ENCODE measurements around the gene COX6A2. TPM values are rescaled to one million over a fixed set of nuclear protein-coding genes. Genes with fewer than 3 reads are reported as not detected.

The COX6A2 gene
- total RNA-seq, 1 experiment from 2014 or later: not detected

DNA sequence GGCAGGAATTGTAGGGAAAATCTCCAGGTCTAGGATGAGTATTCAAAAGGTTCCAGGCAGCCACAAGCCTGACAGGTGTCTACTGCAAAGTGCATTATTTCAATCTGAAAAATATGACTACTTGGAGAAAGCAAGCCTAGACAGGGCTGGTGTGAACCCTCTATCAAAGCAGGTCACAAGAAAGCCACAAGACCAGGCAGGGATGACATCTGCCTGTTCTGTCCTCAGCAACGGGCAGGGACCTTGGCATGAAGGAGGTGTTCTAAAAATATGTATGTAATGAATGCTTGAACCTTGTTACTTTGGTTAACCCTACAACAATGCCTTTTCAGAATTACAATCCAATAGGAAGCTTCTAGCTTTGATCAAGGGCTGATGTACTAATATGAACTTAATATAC is 1.2 kb upstream of the COX6A2 start:
- H3K4me1 ChIP-seq (ENCODE audit: control insufficient read depth, insufficient read depth, low read length): no peaks in the 10 kb centered on the region
- ChIA-PET POLR2A (no interaction called here), CTCF (no interaction called here)
- BruUV-seq (replicated peaks): no TSS peak
- no peak for ATAC-seq
- in situ Hi-C loops (cut with HindIII; ENCODE audit: low pct_unique_long_range_greater_than_20kb, low sequenced_read_pairs): no loop called here
- intact Hi-C loops (cut with micrococcal nuclease; ENCODE audit: unreplicated experiment): no loop called here
- H3K27me3 ChIP-seq (ENCODE audit: control insufficient read depth, insufficient read depth, low read length): no peaks in the 10 kb centered on the region
- no peak for DNase-seq (ENCODE audit: low read depth, low spot score)
- TF ChIP-seq, protein P1, sequence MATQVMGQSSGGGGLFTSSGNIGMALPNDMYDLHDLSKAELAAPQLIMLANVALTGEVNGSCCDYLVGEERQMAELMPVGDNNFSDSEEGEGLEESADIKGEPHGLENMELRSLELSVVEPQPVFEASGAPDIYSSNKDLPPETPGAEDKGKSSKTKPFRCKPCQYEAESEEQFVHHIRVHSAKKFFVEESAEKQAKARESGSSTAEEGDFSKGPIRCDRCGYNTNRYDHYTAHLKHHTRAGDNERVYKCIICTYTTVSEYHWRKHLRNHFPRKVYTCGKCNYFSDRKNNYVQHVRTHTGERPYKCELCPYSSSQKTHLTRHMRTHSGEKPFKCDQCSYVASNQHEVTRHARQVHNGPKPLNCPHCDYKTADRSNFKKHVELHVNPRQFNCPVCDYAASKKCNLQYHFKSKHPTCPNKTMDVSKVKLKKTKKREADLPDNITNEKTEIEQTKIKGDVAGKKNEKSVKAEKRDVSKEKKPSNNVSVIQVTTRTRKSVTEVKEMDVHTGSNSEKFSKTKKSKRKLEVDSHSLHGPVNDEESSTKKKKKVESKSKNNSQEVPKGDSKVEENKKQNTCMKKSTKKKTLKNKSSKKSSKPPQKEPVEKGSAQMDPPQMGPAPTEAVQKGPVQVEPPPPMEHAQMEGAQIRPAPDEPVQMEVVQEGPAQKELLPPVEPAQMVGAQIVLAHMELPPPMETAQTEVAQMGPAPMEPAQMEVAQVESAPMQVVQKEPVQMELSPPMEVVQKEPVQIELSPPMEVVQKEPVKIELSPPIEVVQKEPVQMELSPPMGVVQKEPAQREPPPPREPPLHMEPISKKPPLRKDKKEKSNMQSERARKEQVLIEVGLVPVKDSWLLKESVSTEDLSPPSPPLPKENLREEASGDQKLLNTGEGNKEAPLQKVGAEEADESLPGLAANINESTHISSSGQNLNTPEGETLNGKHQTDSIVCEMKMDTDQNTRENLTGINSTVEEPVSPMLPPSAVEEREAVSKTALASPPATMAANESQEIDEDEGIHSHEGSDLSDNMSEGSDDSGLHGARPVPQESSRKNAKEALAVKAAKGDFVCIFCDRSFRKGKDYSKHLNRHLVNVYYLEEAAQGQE (IDR thresholded peaks at IDR 0.05; ENCODE audit: insufficient read depth in 1 of 2, low read depth in 2 of 2, low read length in 1 of 2): no peak
- TF ChIP-seq POLR2AphosphoS5 (IDR thresholded peaks at IDR 0.05; ENCODE audit: low read depth, low read length) (no peak), TCF7L2 (IDR thresholded peaks at IDR 0.05; ENCODE audit: low read depth, low read length) (no peak), SIN3A (IDR thresholded peaks at IDR 0.05; ENCODE audit: borderline replicate concordance, insufficient read depth, low read depth, low read length) (no peak)
- TF ChIP-seq, protein P2, sequence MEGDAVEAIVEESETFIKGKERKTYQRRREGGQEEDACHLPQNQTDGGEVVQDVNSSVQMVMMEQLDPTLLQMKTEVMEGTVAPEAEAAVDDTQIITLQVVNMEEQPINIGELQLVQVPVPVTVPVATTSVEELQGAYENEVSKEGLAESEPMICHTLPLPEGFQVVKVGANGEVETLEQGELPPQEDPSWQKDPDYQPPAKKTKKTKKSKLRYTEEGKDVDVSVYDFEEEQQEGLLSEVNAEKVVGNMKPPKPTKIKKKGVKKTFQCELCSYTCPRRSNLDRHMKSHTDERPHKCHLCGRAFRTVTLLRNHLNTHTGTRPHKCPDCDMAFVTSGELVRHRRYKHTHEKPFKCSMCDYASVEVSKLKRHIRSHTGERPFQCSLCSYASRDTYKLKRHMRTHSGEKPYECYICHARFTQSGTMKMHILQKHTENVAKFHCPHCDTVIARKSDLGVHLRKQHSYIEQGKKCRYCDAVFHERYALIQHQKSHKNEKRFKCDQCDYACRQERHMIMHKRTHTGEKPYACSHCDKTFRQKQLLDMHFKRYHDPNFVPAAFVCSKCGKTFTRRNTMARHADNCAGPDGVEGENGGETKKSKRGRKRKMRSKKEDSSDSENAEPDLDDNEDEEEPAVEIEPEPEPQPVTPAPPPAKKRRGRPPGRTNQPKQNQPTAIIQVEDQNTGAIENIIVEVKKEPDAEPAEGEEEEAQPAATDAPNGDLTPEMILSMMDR (IDR thresholded peaks at IDR 0.05): no peak
- H3K4me3 ChIP-seq (ENCODE audit: low read depth in 2 of 2, low read length in 2 of 2): no peak overlapping the region
- H3K9me3 ChIP-seq (ENCODE audit: control insufficient read depth, insufficient read depth, low read depth, low read length): no peaks in the 10 kb centered on the region
- no peaks in the 10 kb centered on the region for H3K36me3 ChIP-seq (ENCODE audit: control insufficient read depth, insufficient read depth, low read length)
- H3K27ac ChIP-seq (ENCODE audit: low read length): no peak overlapping the region

DNA sequence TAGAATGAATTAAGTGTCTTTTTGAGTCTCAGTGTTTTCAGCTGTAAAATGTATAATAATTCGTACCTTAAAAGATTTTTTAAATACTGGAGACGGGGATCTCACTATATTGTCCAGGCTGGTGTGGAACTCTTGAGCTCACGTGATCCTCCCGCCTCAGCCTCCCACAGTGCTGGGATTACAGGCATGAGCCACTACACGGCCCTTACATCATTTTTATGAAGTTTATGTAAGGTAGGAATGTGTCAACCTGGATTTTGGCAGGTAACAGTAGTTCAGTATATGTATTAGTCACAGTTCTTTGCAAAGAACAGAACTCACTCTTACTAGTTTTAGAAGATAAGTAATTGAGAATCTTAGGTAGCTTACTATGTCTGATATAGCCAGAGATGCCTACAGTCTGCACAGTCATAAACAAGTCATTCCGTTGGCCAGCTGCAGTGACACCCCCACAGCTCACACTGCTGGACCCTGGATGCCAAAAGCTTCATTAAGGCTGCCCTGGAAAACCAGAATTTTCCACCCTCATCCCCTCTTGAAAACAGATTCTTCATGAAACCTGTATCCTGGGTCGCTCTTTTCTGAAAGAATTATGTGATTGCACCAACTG is 583 bp upstream of the COX6A2 start:
- intact Hi-C loops (cut with micrococcal nuclease; ENCODE audit: unreplicated experiment): no loop called here
- POLR2A ChIA-PET: no interaction called here
- in situ Hi-C loops (cut with HindIII; ENCODE audit: low pct_unique_long_range_greater_than_20kb, low sequenced_read_pairs): no loop called here
- DNase-seq (ENCODE audit: low read depth, low spot score): no peak
- TF ChIP-seq TCF7L2 (IDR thresholded peaks at IDR 0.05; ENCODE audit: low read depth, low read length): no peak
- TF ChIP-seq POLR2AphosphoS5 (IDR thresholded peaks at IDR 0.05; ENCODE audit: low read depth, low read length): no peak
- TF ChIP-seq, protein P1 (IDR thresholded peaks at IDR 0.05; ENCODE audit: insufficient read depth in 1 of 2, low read depth in 2 of 2, low read length in 1 of 2): no peak
- no peak for TF ChIP-seq SIN3A (IDR thresholded peaks at IDR 0.05; ENCODE audit: borderline replicate concordance, insufficient read depth, low read depth, low read length)
- no peak overlapping the region for H3K4me3 ChIP-seq (ENCODE audit: low read depth in 2 of 2, low read length in 2 of 2)
- ATAC-seq: no peak
- H3K27ac ChIP-seq (ENCODE audit: low read length): no peak overlapping the region
- no peaks in the 10 kb centered on the region for H3K27me3 ChIP-seq (ENCODE audit: control insufficient read depth, insufficient read depth, low read length)
- BruUV-seq (replicated peaks): no TSS peak
- CTCF ChIA-PET: no interaction called here
- no peaks in the 10 kb centered on the region for H3K9me3 ChIP-seq (ENCODE audit: control insufficient read depth, insufficient read depth, low read depth, low read length)
- H3K4me1 ChIP-seq (ENCODE audit: control insufficient read depth, insufficient read depth, low read length): no peaks in the 10 kb centered on the region
- no peaks in the 10 kb centered on the region for H3K36me3 ChIP-seq (ENCODE audit: control insufficient read depth, insufficient read depth, low read length)
